ENCODE data around the gene ACVR2A. TPM values are rescaled to one million over a fixed set of nuclear protein-coding genes. Genes with fewer than 3 reads are reported as not detected.

The ACVR2A gene
- total RNA-seq, 1 experiment from 2014 or later, result 13.4 TPM

- no peak overlapping the region for H3K4ac ChIP-seq (ENCODE audit: low read depth, low read length)
- no peak overlapping the region for H2AK5ac ChIP-seq (ENCODE audit: insufficient read length, low read length)
- no peak overlapping the region for H2BK15ac ChIP-seq (ENCODE audit: low read depth, low read length)
- H3K18ac ChIP-seq (ENCODE audit: insufficient read length, low read depth, low read length), result no peak overlapping the region
- no peak overlapping the region for H3T11ph ChIP-seq (ENCODE audit: low read length)
- no peak overlapping the region for H2BK120ac ChIP-seq (ENCODE audit: low read depth, low read length, poor library complexity, severe bottlenecking)
- H3K4me1 ChIP-seq (ENCODE audit: insufficient read depth, low read length), result no peaks in the 10 kb centered on the region
- H3K4me2 ChIP-seq (ENCODE audit: insufficient read depth, insufficient read length, low read length), result no peak overlapping the region
- no peak overlapping the region for H3K27ac ChIP-seq (ENCODE audit: insufficient read length, low read depth, low read length)
- no peak overlapping the region for H3K56ac ChIP-seq (ENCODE audit: insufficient read length, low read depth, low read length)
- TF ChIP-seq, protein P1, sequence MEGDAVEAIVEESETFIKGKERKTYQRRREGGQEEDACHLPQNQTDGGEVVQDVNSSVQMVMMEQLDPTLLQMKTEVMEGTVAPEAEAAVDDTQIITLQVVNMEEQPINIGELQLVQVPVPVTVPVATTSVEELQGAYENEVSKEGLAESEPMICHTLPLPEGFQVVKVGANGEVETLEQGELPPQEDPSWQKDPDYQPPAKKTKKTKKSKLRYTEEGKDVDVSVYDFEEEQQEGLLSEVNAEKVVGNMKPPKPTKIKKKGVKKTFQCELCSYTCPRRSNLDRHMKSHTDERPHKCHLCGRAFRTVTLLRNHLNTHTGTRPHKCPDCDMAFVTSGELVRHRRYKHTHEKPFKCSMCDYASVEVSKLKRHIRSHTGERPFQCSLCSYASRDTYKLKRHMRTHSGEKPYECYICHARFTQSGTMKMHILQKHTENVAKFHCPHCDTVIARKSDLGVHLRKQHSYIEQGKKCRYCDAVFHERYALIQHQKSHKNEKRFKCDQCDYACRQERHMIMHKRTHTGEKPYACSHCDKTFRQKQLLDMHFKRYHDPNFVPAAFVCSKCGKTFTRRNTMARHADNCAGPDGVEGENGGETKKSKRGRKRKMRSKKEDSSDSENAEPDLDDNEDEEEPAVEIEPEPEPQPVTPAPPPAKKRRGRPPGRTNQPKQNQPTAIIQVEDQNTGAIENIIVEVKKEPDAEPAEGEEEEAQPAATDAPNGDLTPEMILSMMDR (conservative IDR thresholded peaks at IDR 0.05), result no peak
- H2AFZ ChIP-seq (ENCODE audit: low read length), result no peak overlapping the region
- no peak overlapping the region for H2BK5ac ChIP-seq (ENCODE audit: insufficient read length, low read length)
- WGBS (ENCODE audit: extremely low coverage, insufficient read length, low lambda C conversion rate), result no CpG with 5 or more reads among the region's 1 CpG
- H3K79me1 ChIP-seq (ENCODE audit: insufficient read depth, low read depth, low read length, poor library complexity, severe bottlenecking), result no peaks in the 10 kb centered on the region
- no peaks in the 10 kb centered on the region for H3K4me1 Mint-ChIP-seq
- no peaks in the 10 kb centered on the region for H3K9me3 ChIP-seq (ENCODE audit: control insufficient read depth, low read depth, low read length)
- no peaks in the 10 kb centered on the region for H3K27me3 Mint-ChIP-seq (ENCODE audit: low read depth)
- H3K36me3 Mint-ChIP-seq (ENCODE audit: insufficient read depth in 1 of 3, low read depth in 3 of 3), result no peaks in the 10 kb centered on the region
- no peak overlapping the region for H3K4me3 Mint-ChIP-seq
- H4K91ac ChIP-seq (ENCODE audit: insufficient read length, low read depth, low read length), result no peak overlapping the region
- no peak overlapping the region for H2BK20ac ChIP-seq (ENCODE audit: low read depth, low read length, poor library complexity, severe bottlenecking)
- no peak overlapping the region for H3K27ac Mint-ChIP-seq
- no peak overlapping the region for H3K23ac ChIP-seq (ENCODE audit: insufficient read length, low read depth, low read length)
- no peaks in the 10 kb centered on the region for H3K23me2 ChIP-seq (ENCODE audit: insufficient read length, low read depth, low read length, poor library complexity, severe bottlenecking)
- H3K9me3 Mint-ChIP-seq, result no peaks in the 10 kb centered on the region
- H3K27me3 ChIP-seq (ENCODE audit: insufficient read depth, low read length), result no peaks in the 10 kb centered on the region
- H3K14ac ChIP-seq (ENCODE audit: insufficient read depth, low read length), result no peak overlapping the region
- H4K20me1 ChIP-seq (ENCODE audit: control insufficient read depth, insufficient read depth, insufficient read length), result no peaks in the 10 kb centered on the region
- no peaks in the 10 kb centered on the region for H3K79me2 ChIP-seq (ENCODE audit: insufficient read depth, low read length)
- DNase-seq, result no peak
- H3K9ac ChIP-seq (ENCODE audit: extremely low read depth, insufficient read length, low read length), result no peak overlapping the region
- no peak overlapping the region for H4K8ac ChIP-seq (replicated peaks; ENCODE audit: insufficient read length, low read depth, low read length)
- no peak overlapping the region for H2BK12ac ChIP-seq (ENCODE audit: insufficient read length, low read depth, low read length)
- no peak overlapping the region for H4K5ac ChIP-seq (ENCODE audit: insufficient read length, low read depth, low read length)
These were observed 26.1 kb upstream of the ACVR2A start for GRCh38 chr2:147818741-147819140.

All from H9 (cell line).